ENCODE data around the gene CCDC57. TPM values are rescaled to one million over a fixed set of nuclear protein-coding genes. Genes with fewer than 3 reads are reported as not detected.

Gene CCDC57
- total RNA-seq, 2 experiments from 2014 or later = 129 to 135 TPM

DNA sequence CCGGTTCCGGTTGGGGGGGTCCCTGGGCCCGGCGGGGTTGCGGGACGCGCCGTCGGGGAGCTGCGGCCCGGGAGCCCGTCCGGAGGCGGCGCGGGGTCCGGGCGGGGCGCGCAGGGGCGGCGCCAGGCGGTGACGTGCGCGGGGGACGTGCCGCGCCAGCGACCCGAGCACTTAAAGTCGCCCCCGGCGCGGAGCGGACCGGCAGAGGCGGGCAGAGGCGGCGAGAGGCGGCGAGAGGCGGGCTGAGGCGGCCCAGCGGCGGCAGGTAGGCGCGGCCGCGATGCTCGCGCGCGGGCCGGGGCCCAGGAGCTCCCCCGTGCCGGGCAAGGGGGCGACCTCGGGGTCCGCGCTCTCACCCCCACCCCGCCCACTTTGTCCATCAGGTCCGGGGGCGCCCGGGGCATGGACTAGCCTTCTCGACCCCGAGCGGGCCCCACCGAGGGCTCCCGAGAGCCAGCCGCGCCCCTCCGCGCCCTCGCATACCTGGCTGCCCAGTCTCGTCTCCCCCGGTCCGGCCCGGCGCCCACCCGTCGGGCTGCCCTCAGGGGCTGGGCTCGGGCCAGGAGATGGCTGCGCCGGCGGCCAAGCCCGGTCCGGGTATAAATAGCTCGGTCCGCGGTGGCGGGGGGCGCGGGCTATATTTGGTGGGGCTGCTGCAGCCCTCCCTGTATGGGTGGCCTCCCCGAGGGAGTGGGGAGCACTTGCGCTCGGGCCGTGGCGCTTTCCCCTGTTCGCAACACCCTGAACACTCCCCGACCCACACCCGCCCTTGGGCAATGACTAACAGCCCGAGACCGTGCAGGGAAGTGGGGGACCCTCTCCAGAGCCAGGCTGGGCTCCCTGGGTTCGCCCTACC is 16.4 kb upstream of the CCDC57 start, which contains the start of gene SLC16A3:
SLC16A3 (plus strand) TSS at position 201 of the 856 bp plus-strand sequence. CDS start 6,967 bp downstream, outside the sequence.
- peak within 1 kb of the TSS; percentile 86 for H3K27ac Mint-ChIP-seq
- Histone ChIP-seq H3K27me3 (ENCODE audit: control insufficient read depth in 1 of 2, insufficient read depth in 2 of 2, low read length in 2 of 2) (no peaks in the 10 kb centered on the region), H3K9me3 (ENCODE audit: control insufficient read depth in 1 of 2, insufficient read depth in 1 of 2, low read length in 2 of 2) (no peaks in the 10 kb centered on the region), H3K27ac (ENCODE audit: low read depth in 1 of 2, low read length in 2 of 2) (peak within 1 kb of the TSS; percentile 64 to 65), H3K36me3 (ENCODE audit: insufficient read depth, low read length) (no peaks in the 10 kb centered on the region), H3K4me3 (ENCODE audit: low read length) (peak within 1 kb of the TSS; percentile 59), H3K4me1 (ENCODE audit: insufficient read depth, low read length) (peaks cover 50% of the 10 kb centered on the region)
- no peaks in the 10 kb centered on the region for H3K9me3 Mint-ChIP-seq
- H3K4me1 Mint-ChIP-seq (ENCODE audit: low read depth) = peaks cover 21% of the 10 kb centered on the region
- no peaks in the 10 kb centered on the region for H3K36me3 Mint-ChIP-seq (ENCODE audit: low read depth)
- POLR2A ChIA-PET = interaction anchor here (0.8 to 2.3 kb wide), 12 partner anchors 11 to 192 kb away, joined by 3 to 17 read pairs (median 3); partner anchors contain the start of gene DCXR
- DNase-seq (peak in 12 of 14 experiments; percentile 47 to 89 (median 60)), ATAC-seq (ENCODE audit: poor library complexity) (peak; percentile 45)
- intact Hi-C loops (cut with DNase I, micrococcal nuclease) = no loop called here
- no peak for TF ChIP-seq CTCF (IDR thresholded peaks at IDR 0.05)
- CTCF ChIA-PET = interaction anchor here (1.0 kb wide), 1 partner anchor 23 kb away, joined by 6 read pairs; no protein-coding TSS in a partner anchor
- H3K4me3 Mint-ChIP-seq = peak within 1 kb of the TSS; percentile 92
- H3K27me3 Mint-ChIP-seq = no peaks in the 10 kb centered on the region

GRCh38 chr17:82228278-82228841 is 15.7 kb upstream of the CCDC57 start:
- Mint-ChIP-seq H3K27ac (peak overlapping the region; percentile 86), H3K27me3 (no peaks in the 10 kb centered on the region), H3K4me3 (peak overlapping the region; percentile 92), H3K36me3 (ENCODE audit: low read depth) (no peaks in the 10 kb centered on the region), H3K9me3 (no peaks in the 10 kb centered on the region), H3K4me1 (ENCODE audit: low read depth) (peaks cover 18% of the 10 kb centered on the region)
- Histone ChIP-seq H3K4me1 (ENCODE audit: insufficient read depth, low read length) (peaks cover 50% of the 10 kb centered on the region), H3K27ac (ENCODE audit: low read depth in 1 of 2, low read length in 2 of 2) (peak overlapping the region; percentile 64 to 65), H3K27me3 (ENCODE audit: control insufficient read depth in 1 of 2, insufficient read depth in 2 of 2, low read length in 2 of 2) (no peaks in the 10 kb centered on the region), H3K4me3 (ENCODE audit: low read length) (peak overlapping the region; percentile 59), H3K36me3 (ENCODE audit: insufficient read depth, low read length) (no peaks in the 10 kb centered on the region), H3K9me3 (ENCODE audit: control insufficient read depth in 1 of 2, insufficient read depth in 1 of 2, low read length in 2 of 2) (no peaks in the 10 kb centered on the region)
- ChIA-PET CTCF (interaction anchor here (1.0 kb wide), 1 partner anchor 22 kb away, joined by 6 read pairs; no protein-coding TSS in a partner anchor), POLR2A (interaction anchor here (0.8 to 2.3 kb wide), 9 partner anchors 12 to 191 kb away, joined by 3 to 17 read pairs (median 3); partner anchors contain the start of gene DCXR)
- intact Hi-C loops (cut with DNase I, micrococcal nuclease) = no loop called here
- DNase-seq (peak in 11 of 14 experiments; percentile 48 to 86 (median 64)), ATAC-seq (ENCODE audit: poor library complexity) (peak; percentile 62)
- no peak for TF ChIP-seq CTCF (IDR thresholded peaks at IDR 0.05)

DNA sequence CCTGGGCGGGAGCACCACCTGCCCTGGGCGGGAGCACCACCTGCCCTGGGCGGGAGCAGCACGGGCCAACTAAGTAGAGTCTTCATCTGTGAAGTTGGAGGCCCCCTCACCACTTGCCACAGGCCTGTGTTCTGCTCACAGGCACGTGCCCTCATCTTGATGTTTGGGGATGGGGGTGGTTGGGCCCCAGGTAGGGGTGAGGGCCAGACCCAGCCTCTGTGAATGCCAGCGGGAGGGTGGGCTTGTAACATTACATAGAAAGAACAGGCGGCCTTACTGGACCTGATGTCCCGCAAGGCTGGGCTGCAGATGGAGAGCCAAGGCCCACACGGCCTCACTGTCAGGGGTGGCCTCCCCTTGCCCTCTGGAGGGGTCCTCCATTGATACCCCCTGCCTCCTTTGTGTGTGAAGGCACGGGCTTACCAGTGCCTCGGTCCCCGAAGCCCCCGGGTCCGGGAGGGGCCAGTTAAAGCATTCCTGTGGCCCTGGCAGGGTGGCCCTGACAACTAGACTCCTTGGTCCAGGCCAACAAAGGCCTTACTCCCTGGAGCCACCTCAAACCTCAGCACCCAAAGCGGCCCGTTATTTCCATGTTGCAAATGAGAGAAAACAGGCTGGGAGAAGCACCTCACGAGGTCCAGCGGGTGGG is 15.1 kb upstream of the CCDC57 start:
- no peaks in the 10 kb centered on the region for H3K36me3 ChIP-seq (ENCODE audit: insufficient read depth, low read length)
- H3K4me1 ChIP-seq (ENCODE audit: insufficient read depth, low read length) = peaks cover 50% of the 10 kb centered on the region
- peak overlapping the region; percentile 64 to 65 for H3K27ac ChIP-seq (ENCODE audit: low read depth in 1 of 2, low read length in 2 of 2)
- H3K27ac Mint-ChIP-seq = peak overlapping the region; percentile 86
- no peaks in the 10 kb centered on the region for H3K27me3 Mint-ChIP-seq
- peaks cover 16% of the 10 kb centered on the region for H3K4me1 Mint-ChIP-seq (ENCODE audit: low read depth)
- no peaks in the 10 kb centered on the region for H3K9me3 ChIP-seq (ENCODE audit: control insufficient read depth in 1 of 2, insufficient read depth in 1 of 2, low read length in 2 of 2)
- no peaks in the 10 kb centered on the region for H3K36me3 Mint-ChIP-seq (ENCODE audit: low read depth)
- H3K4me3 Mint-ChIP-seq = peak overlapping the region; percentile 92
- DNase-seq (no peak), ATAC-seq (ENCODE audit: poor library complexity) (no peak)
- H3K27me3 ChIP-seq (ENCODE audit: control insufficient read depth in 1 of 2, insufficient read depth in 2 of 2, low read length in 2 of 2) = no peaks in the 10 kb centered on the region
- peak overlapping the region; percentile 59 for H3K4me3 ChIP-seq (ENCODE audit: low read length)
- no peaks in the 10 kb centered on the region for H3K9me3 Mint-ChIP-seq
- ChIA-PET CTCF (no interaction called here), POLR2A (interaction anchor here (1.2 to 2.3 kb wide), 2 partner anchors 27 to 76 kb away, joined by 3 to 17 read pairs; no protein-coding TSS in a partner anchor)
- no peak for TF ChIP-seq CTCF (IDR thresholded peaks at IDR 0.05)
- intact Hi-C loops (cut with DNase I, micrococcal nuclease) = no loop called here

Data from CD4-positive, alpha-beta T cell (primary cell).